ENCODE results near the gene FXYD3. TPM values are rescaled to one million over a fixed set of nuclear protein-coding genes. Genes with fewer than 3 reads are reported as not detected.

FXYD3 gene
- total and polyA plus RNA-seq, 2 of the 13 experiments (the other 11 are each of a cell fraction or from before 2014, with no cell fraction given), result 4.9 TPM; not detected in 1

GRCh38 chr19:35107545-35107944 lies 8.1 kb upstream of the FXYD3 start (continued):
- TF ChIP-seq ZNF281 (CRISPR knock-in tag; IDR thresholded peaks at IDR 0.05; ENCODE audit: borderline replicate concordance) (peak; percentile 59; the same call in 1 of the 2 replicates), ZNF619 (CRISPR knock-in tag; IDR thresholded peaks at IDR 0.05) (no peak), PTBP1 (IDR thresholded peaks at IDR 0.05; ENCODE audit: low read depth, low read length, poor library complexity, severe bottlenecking) (no peak), ZBTB38 (CRISPR knock-in tag; IDR thresholded peaks at IDR 0.05) (no peak), SOX5 (CRISPR knock-in tag; IDR thresholded peaks at IDR 0.05; ENCODE audit: borderline replicate concordance) (peak; percentile 87; the same call in 1 of the 2 replicates), ZBTB37 (CRISPR knock-in tag; IDR thresholded peaks at IDR 0.05) (no peak), ZNF639 (CRISPR knock-in tag; conservative IDR thresholded peaks at IDR 0.05) (no peak), KLF16 (CRISPR knock-in tag; IDR thresholded peaks at IDR 0.05) (no peak; a peak in 1 of 4 replicates), POLR2AphosphoS2 (IDR thresholded peaks at IDR 0.05; ENCODE audit: low read depth, low read length) (no peak), TP53 (CRISPR knock-in tag; conservative IDR thresholded peaks at IDR 0.05) (no peak), ZFP62 (CRISPR knock-in tag; IDR thresholded peaks at IDR 0.05) (no peak), AKAP8 (CRISPR knock-in tag; IDR thresholded peaks at IDR 0.05) (no peak), ZHX2 (IDR thresholded peaks at IDR 0.05; ENCODE audit: low read depth) (no peak), ZHX2 (CRISPR knock-in tag; IDR thresholded peaks at IDR 0.05; ENCODE audit: borderline replicate concordance) (no peak), IRF9 (CRISPR knock-in tag; IDR thresholded peaks at IDR 0.05; ENCODE audit: borderline replicate concordance) (no peak), THAP7 (CRISPR knock-in tag; IDR thresholded peaks at IDR 0.05) (no peak), ZNF737 (CRISPR knock-in tag; IDR thresholded peaks at IDR 0.05; ENCODE audit: borderline replicate concordance) (no peak)
